Measurements from ENCODE around the gene IGFBP2. TPM values are rescaled to one million over a fixed set of nuclear protein-coding genes. Genes with fewer than 3 reads are reported as not detected.

IGFBP2 gene
- total and polyA plus RNA-seq, 2 of the 13 experiments (the other 11 are each of a cell fraction or from before 2014, with no cell fraction given): 2.0 to 5.8 TPM

GRCh38 chr2:216636551-216637450, 3.6 kb downstream of the IGFBP2 start (continued):
- no peak for TF ChIP-seq ZNF646 (CRISPR knock-in tag; IDR thresholded peaks at IDR 0.05)
- no peak for TF ChIP-seq ZNF317 (CRISPR knock-in tag; IDR thresholded peaks at IDR 0.05)
- TF ChIP-seq ZNF333 (CRISPR knock-in tag; IDR thresholded peaks at IDR 0.05; ENCODE audit: borderline replicate concordance): no peak
- TF ChIP-seq ZNF362 (CRISPR knock-in tag; IDR thresholded peaks at IDR 0.05; ENCODE audit: borderline replicate concordance): no peak
- TF ChIP-seq ZNF121 (CRISPR knock-in tag; IDR thresholded peaks at IDR 0.05): no peak
- TF ChIP-seq PLSCR1 (CRISPR knock-in tag; IDR thresholded peaks at IDR 0.05; ENCODE audit: borderline replicate concordance): no peak
- TF ChIP-seq ESRRA (CRISPR knock-in tag; IDR thresholded peaks at IDR 0.05; ENCODE audit: low read depth): 0 out of 2 replicates have a peak, but pooled peaks have one; percentile 4
- TF ChIP-seq USF2 (IDR thresholded peaks at IDR 0.05; ENCODE audit: low read depth, low read length): no peak
- no peak for TF ChIP-seq USF2 (CRISPR knock-in tag; IDR thresholded peaks at IDR 0.05; ENCODE audit: borderline replicate concordance)
- no peak for TF ChIP-seq ATAD3A (CRISPR knock-in tag; IDR thresholded peaks at IDR 0.05)
- no peak for TF ChIP-seq ZNF766 (CRISPR knock-in tag; IDR thresholded peaks at IDR 0.05; ENCODE audit: borderline replicate concordance)
- TF ChIP-seq ZBTB34 (CRISPR knock-in tag; IDR thresholded peaks at IDR 0.05): no peak
- no peak for TF ChIP-seq PAWR (CRISPR knock-in tag; IDR thresholded peaks at IDR 0.05; ENCODE audit: borderline replicate concordance)
- TF ChIP-seq HOXA3 (CRISPR knock-in tag; IDR thresholded peaks at IDR 0.05): peak; percentile 54; the same call in 1 of the 2 replicates
